ENCODE measurements around the gene EMCN.
"Not testable (repeated sequence)": the region's sequence is repeated elsewhere in the genome, so short reads cannot be mapped to it uniquely, and the experiment has no call there.

Gene EMCN

GRCh38 chr4:100359441-100359840, 158.4 kb downstream of the EMCN start:
- Histone ChIP-seq H3K27ac (ENCODE audit: low read length) (no peak overlapping the region), H3K4me1 (ENCODE audit: control insufficient read depth, insufficient read depth, low read length) (no peaks in the 10 kb centered on the region), H3K4me3 (ENCODE audit: low read length) (no peak overlapping the region), H3K27me3 (ENCODE audit: control insufficient read depth, insufficient read depth, low read length) (no peaks in the 10 kb centered on the region), H3K9me3 (ENCODE audit: control insufficient read depth, insufficient read depth, low read length) (no peaks in the 10 kb centered on the region), H3K36me3 (ENCODE audit: control insufficient read depth, insufficient read depth, low read length) (no peaks in the 10 kb centered on the region)
- DNase-seq (ENCODE audit: low read depth, low spot score): no peak
- WGBS (ENCODE audit: insufficient coverage, insufficient read length): no CpG with 5 or more reads among the region's 2 CpGs

DNA sequence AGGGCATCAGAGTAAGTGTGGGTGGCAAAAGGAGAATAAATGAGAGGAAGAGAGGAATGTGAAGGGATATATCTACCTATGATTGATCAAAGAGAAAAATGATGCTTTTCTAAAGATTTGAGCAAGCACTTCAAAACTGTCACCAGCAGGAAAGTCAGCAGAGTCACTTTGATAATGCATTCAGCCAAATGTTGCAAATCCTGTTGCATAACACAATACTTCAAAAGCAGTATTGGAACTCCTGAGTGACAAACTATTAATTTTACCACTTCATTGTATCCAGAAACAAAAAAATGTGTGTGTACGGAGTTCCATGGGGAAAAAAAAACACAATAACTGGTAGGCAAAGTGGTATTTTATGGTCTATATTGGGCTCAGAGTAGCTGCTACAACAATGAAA, 160.3 kb downstream of the EMCN start:
- DNase-seq (ENCODE audit: low read depth, low spot score): no peak
- H3K27ac ChIP-seq (ENCODE audit: low read length): no peak overlapping the region
- no CpG with 5 or more reads among the region's 1 CpG for WGBS (ENCODE audit: insufficient coverage, insufficient read length)
- H3K9me3 ChIP-seq (ENCODE audit: control insufficient read depth, insufficient read depth, low read length): no peaks in the 10 kb centered on the region
- H3K36me3 ChIP-seq (ENCODE audit: control insufficient read depth, insufficient read depth, low read length): no peaks in the 10 kb centered on the region
- no peaks in the 10 kb centered on the region for H3K4me1 ChIP-seq (ENCODE audit: control insufficient read depth, insufficient read depth, low read length)
- no peaks in the 10 kb centered on the region for H3K27me3 ChIP-seq (ENCODE audit: control insufficient read depth, insufficient read depth, low read length)
- no peak overlapping the region for H3K4me3 ChIP-seq (ENCODE audit: low read length)

- Histone ChIP-seq H3K4me3 (ENCODE audit: low read length) (no peak overlapping the region), H3K36me3 (ENCODE audit: control insufficient read depth, insufficient read depth, low read length) (no peaks in the 10 kb centered on the region), H3K27me3 (ENCODE audit: control insufficient read depth, insufficient read depth, low read length) (no peaks in the 10 kb centered on the region), H3K4me1 (ENCODE audit: control insufficient read depth, insufficient read depth, low read length) (no peaks in the 10 kb centered on the region), H3K27ac (ENCODE audit: low read length) (no peak overlapping the region), H3K9me3 (ENCODE audit: control insufficient read depth, insufficient read depth, low read length) (no peaks in the 10 kb centered on the region)
- WGBS (ENCODE audit: insufficient coverage, insufficient read length): no CpG with 5 or more reads among the region's 1 CpG
- no peak for DNase-seq (ENCODE audit: low read depth, low spot score)
Measured at GRCh38 chr4:100356172-100356571, 161.7 kb downstream of the EMCN start.

DNA sequence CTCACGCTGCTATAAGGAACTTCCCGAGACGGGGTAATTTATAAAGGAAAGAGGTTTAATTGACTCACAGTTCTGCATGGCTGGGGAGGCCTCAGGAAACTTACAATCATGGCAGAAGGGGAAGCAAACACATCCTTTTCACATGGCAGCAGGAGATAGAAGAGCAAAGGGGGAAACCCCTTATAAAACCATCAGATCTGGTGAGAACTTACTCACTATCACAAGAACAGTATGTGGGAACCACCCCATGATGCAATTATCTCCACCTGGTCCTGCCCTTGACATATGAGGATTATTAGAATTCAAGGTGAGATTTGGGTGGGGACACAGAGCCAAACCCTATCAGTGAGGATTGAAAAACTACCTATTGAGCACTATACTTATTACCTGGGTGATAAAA, 165.5 kb downstream of the EMCN start:
- WGBS (ENCODE audit: insufficient coverage, insufficient read length): no CpG with 5 or more reads among the region's 3 CpGs
- not testable (repeated sequence) for H3K27me3 ChIP-seq (ENCODE audit: control insufficient read depth, insufficient read depth, low read length); H3K9me3 ChIP-seq (ENCODE audit: control insufficient read depth, insufficient read depth, low read length); H3K4me1 ChIP-seq (ENCODE audit: control insufficient read depth, insufficient read depth, low read length); DNase-seq (ENCODE audit: low read depth, low spot score); H3K27ac ChIP-seq (ENCODE audit: low read length); H3K36me3 ChIP-seq (ENCODE audit: control insufficient read depth, insufficient read depth, low read length); H3K4me3 ChIP-seq (ENCODE audit: low read length)

GRCh38 chr4:100348473-100348872, 169.3 kb downstream of the EMCN start:
- H3K27me3 ChIP-seq (ENCODE audit: control insufficient read depth, insufficient read depth, low read length): no peaks in the 10 kb centered on the region
- no peak overlapping the region for H3K27ac ChIP-seq (ENCODE audit: low read length)
- no peak for DNase-seq (ENCODE audit: low read depth, low spot score)
- H3K4me1 ChIP-seq (ENCODE audit: control insufficient read depth, insufficient read depth, low read length): no peaks in the 10 kb centered on the region
- no peaks in the 10 kb centered on the region for H3K36me3 ChIP-seq (ENCODE audit: control insufficient read depth, insufficient read depth, low read length)
- no peaks in the 10 kb centered on the region for H3K9me3 ChIP-seq (ENCODE audit: control insufficient read depth, insufficient read depth, low read length)
- WGBS (ENCODE audit: insufficient coverage, insufficient read length): no CpG with 5 or more reads among the region's 3 CpGs
- H3K4me3 ChIP-seq (ENCODE audit: low read length): no peak overlapping the region

DNA sequence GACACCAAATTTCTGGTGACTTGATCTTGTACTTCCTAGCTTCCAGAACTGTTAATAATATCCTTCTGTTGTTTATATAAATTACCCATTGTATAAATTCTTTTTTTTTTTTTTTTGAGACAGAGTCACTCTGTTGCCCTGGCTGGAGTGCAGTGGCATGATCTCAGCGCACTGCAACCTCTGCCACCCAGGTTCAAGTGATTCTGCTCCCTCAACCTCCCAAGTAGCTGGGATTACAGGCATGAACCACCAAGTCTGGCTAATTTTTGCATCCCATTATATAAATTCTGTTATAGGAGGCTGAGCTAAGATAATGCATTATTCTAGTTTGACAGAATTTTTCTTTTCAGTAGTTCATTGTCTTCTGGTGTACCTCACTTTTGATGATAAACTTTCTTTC, 170.6 kb downstream of the EMCN start:
- Histone ChIP-seq H3K27ac (ENCODE audit: low read length) (no peak overlapping the region), H3K9me3 (ENCODE audit: control insufficient read depth, insufficient read depth, low read length) (no peaks in the 10 kb centered on the region), H3K4me1 (ENCODE audit: control insufficient read depth, insufficient read depth, low read length) (no peaks in the 10 kb centered on the region), H3K36me3 (ENCODE audit: control insufficient read depth, insufficient read depth, low read length) (no peaks in the 10 kb centered on the region), H3K4me3 (ENCODE audit: low read length) (no peak overlapping the region), H3K27me3 (ENCODE audit: control insufficient read depth, insufficient read depth, low read length) (no peaks in the 10 kb centered on the region)
- DNase-seq (ENCODE audit: low read depth, low spot score): no peak
- no CpG with 5 or more reads among the region's 1 CpG for WGBS (ENCODE audit: insufficient coverage, insufficient read length)

DNA sequence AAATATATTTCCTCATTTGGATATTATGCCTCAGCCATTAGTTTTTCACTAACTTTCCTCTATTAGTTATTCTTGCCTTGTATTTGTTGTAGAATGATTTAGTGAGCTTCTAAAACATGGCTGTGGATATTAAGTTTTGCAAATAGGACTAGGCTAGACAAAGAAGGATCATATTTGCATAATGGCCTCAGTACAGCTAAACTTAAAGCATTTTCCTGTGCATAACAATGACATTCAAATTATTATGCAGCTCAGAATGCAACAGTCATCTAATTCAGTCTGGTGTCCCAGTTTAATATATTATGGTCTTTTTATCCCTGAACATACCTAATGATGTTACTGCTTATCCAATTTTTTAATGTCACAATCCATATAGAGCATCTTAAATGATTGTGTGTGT, 172.2 kb downstream of the EMCN start:
- DNase-seq (ENCODE audit: low read depth, low spot score): no peak
- H3K27ac ChIP-seq (ENCODE audit: low read length): no peak overlapping the region
- no peak overlapping the region for H3K4me3 ChIP-seq (ENCODE audit: low read length)
- H3K4me1 ChIP-seq (ENCODE audit: control insufficient read depth, insufficient read depth, low read length): no peaks in the 10 kb centered on the region
- no peaks in the 10 kb centered on the region for H3K9me3 ChIP-seq (ENCODE audit: control insufficient read depth, insufficient read depth, low read length)
- H3K36me3 ChIP-seq (ENCODE audit: control insufficient read depth, insufficient read depth, low read length): no peaks in the 10 kb centered on the region
- H3K27me3 ChIP-seq (ENCODE audit: control insufficient read depth, insufficient read depth, low read length): no peaks in the 10 kb centered on the region

Measured in iPS DF 6.9 (cell line).